SU-DHL-6 (cell line): ENCODE measurements around the gene EFCAB14.

Experiments used
- EZH2phosphoT487 ChIP-seq: fragments of 200-600 bp; sonication (generic), shearing (Covaris generic); conservative IDR thresholded peaks from 2 replicates; pipeline ENCODE4 v1.6.1; 2018; ENCODE audit warnings: mild to moderate bottlenecking, antibody characterized with exemption, low read length, moderate library complexity, mixed read lengths
- TF ChIP-seq, protein P1 (sequence below): fragments of 200-600 bp; sonication (generic); IDR thresholded peaks from one replicate; pipeline ENCODE4 v1.5.1; 2017; ENCODE audit warnings: antibody characterized with exemption, mild to moderate bottlenecking, low read length, moderate library complexity; ENCODE audit not compliant: insufficient read depth, poor library complexity, severe bottlenecking

DNA sequence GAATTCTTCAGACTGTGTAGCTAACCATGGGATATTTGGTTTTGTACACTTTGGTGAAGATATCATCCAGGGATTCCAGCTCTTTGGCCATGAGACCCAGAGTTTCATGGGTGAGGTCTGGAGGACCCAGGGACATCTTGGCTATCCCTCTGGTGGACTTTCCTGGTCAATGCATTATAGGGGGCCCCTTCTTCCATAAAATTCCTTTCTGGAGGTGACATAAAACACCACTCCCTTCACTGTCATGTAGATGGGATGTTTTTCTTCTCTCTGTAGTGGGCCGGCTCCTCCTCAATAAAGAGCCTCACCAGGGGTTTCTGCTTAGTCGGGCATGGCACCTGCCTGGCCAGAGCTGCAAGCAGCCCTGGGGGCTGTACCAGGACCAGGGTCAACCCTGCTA is 52.9 kb downstream of the EFCAB14 start:
- TF ChIP-seq, protein P1, sequence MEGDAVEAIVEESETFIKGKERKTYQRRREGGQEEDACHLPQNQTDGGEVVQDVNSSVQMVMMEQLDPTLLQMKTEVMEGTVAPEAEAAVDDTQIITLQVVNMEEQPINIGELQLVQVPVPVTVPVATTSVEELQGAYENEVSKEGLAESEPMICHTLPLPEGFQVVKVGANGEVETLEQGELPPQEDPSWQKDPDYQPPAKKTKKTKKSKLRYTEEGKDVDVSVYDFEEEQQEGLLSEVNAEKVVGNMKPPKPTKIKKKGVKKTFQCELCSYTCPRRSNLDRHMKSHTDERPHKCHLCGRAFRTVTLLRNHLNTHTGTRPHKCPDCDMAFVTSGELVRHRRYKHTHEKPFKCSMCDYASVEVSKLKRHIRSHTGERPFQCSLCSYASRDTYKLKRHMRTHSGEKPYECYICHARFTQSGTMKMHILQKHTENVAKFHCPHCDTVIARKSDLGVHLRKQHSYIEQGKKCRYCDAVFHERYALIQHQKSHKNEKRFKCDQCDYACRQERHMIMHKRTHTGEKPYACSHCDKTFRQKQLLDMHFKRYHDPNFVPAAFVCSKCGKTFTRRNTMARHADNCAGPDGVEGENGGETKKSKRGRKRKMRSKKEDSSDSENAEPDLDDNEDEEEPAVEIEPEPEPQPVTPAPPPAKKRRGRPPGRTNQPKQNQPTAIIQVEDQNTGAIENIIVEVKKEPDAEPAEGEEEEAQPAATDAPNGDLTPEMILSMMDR, result no peak
- no peak for TF ChIP-seq EZH2phosphoT487
